Measurements from ENCODE around the gene UTS2R.
"Not testable (repeated sequence)": the region's sequence is repeated elsewhere in the genome, so short reads cannot be mapped to it uniquely, and the experiment has no call there.

Gene UTS2R

GRCh38 chr17:82375359-82376041 lies 3.9 kb downstream of the UTS2R start:
- DNase-seq (ENCODE audit: low spot score), result no peak

GRCh38 chr17:82376042-82376730 lies 4.6 kb downstream of the UTS2R start:
- DNase-seq (ENCODE audit: low spot score), result no peak

GRCh38 chr17:82377294-82377693 lies 5.7 kb downstream of the UTS2R start:
- DNase-seq (ENCODE audit: low spot score), result not testable (repeated sequence)

- DNase-seq (ENCODE audit: low spot score), result no peak
Measured at GRCh38 chr17:82377924-82378740, 6.6 kb downstream of the UTS2R start.

GRCh38 chr17:82378741-82379021 lies 7.1 kb downstream of the UTS2R start:
- no peak for DNase-seq (ENCODE audit: low spot score)

- DNase-seq (ENCODE audit: low spot score), result no peak
Measured at GRCh38 chr17:82380860-82381702, 9.5 kb downstream of the UTS2R start.

GRCh38 chr17:82381703-82382009 lies 10.1 kb downstream of the UTS2R start:
- DNase-seq (ENCODE audit: low spot score), result not testable (repeated sequence)

- DNase-seq (ENCODE audit: low spot score), result not testable (repeated sequence)
Measured at GRCh38 chr17:82382220-82382932, 10.8 kb downstream of the UTS2R start.

- no peak for DNase-seq (ENCODE audit: low spot score)
Measured at GRCh38 chr17:82382933-82383255, 11.3 kb downstream of the UTS2R start.

- no peak for DNase-seq (ENCODE audit: low spot score)
Measured at GRCh38 chr17:82383411-82383810, 11.8 kb downstream of the UTS2R start.

GRCh38 chr17:82384051-82384729 lies 12.6 kb downstream of the UTS2R start:
- no peak for DNase-seq (ENCODE audit: low spot score)

GRCh38 chr17:82384730-82385481 lies 13.3 kb downstream of the UTS2R start:
- DNase-seq (ENCODE audit: low spot score), result peak; percentile 77

GRCh38 chr17:82385559-82386254 lies 14.1 kb downstream of the UTS2R start:
- no peak for DNase-seq (ENCODE audit: low spot score)

GRCh38 chr17:82386255-82386831 lies 14.8 kb downstream of the UTS2R start:
- DNase-seq (ENCODE audit: low spot score), result no peak

- DNase-seq (ENCODE audit: low spot score), result no peak
Measured at GRCh38 chr17:82386881-82387704, 15.5 kb downstream of the UTS2R start.

GRCh38 chr17:82387705-82388106 lies 16.1 kb downstream of the UTS2R start:
- DNase-seq (ENCODE audit: low spot score), result no peak

- no peak for DNase-seq (ENCODE audit: low spot score)
Measured at GRCh38 chr17:82388223-82388921, 16.8 kb downstream of the UTS2R start.

GRCh38 chr17:82388922-82389283 lies 17.3 kb downstream of the UTS2R start:
- no peak for DNase-seq (ENCODE audit: low spot score)

Measured in hepatic stellate cell (primary cell).